G401 (cell line): Measurements from ENCODE around the gene TBC1D22B. TPM values are rescaled to one million over a fixed set of nuclear protein-coding genes. Genes with fewer than 3 reads are reported as not detected.
"Not testable (repeated sequence)": the region's sequence is repeated elsewhere in the genome, so short reads cannot be mapped to it uniquely, and the experiment has no call there.

Experiments used
- DNase-seq: peaks from one replicate; pipeline ENCODE4 v3.0.0-alpha.2; 2015; ENCODE audit warnings: low spot score
- in situ Hi-C: cut with HindIII; loops from 2 replicates; pipeline ENCODE4 v1.10.0; 2016; ENCODE audit warnings: low sequenced_read_pairs, mixed read lengths
- total RNA-seq: library from RNA; depleted of rRNA; stranded (reverse); fragments of >200 nt; shearing (Covaris generic); gene quantifications from 2 replicates; pipeline ENCODE4 v1.2.3, GENCODE V29; 2014

The TBC1D22B gene
- total RNA-seq, 1 experiment from 2014 or later, result 12.0 TPM

GRCh38 chr6:37289931-37290330 is 32.4 kb downstream of the TBC1D22B start:
- in situ Hi-C loops, result no loop called here
- no peak for DNase-seq

- DNase-seq, result no peak
- in situ Hi-C loops, result no loop called here
These were observed 35.9 kb downstream of the TBC1D22B start for GRCh38 chr6:37293426-37293825.

GRCh38 chr6:37297637-37298036 is 40.1 kb downstream of the TBC1D22B start:
- in situ Hi-C loops, DNase-seq: not testable (repeated sequence)

GRCh38 chr6:37298958-37299357 is 41.4 kb downstream of the TBC1D22B start:
- in situ Hi-C loops, result no loop called here
- DNase-seq, result no peak

- DNase-seq, result no peak
These were observed 42.4 kb downstream of the TBC1D22B start for GRCh38 chr6:37299990-37300389.

GRCh38 chr6:37302086-37302686 is 44.6 kb downstream of the TBC1D22B start:
- in situ Hi-C loops, result no loop called here
- DNase-seq, result no peak

More at GRCh38 chr6:37299990-37300389, 42.4 kb downstream of the TBC1D22B start:
- in situ Hi-C loops, result no loop called here

- in situ Hi-C loops, result no loop called here
- DNase-seq, result no peak
These were observed 45.6 kb downstream of the TBC1D22B start for GRCh38 chr6:37303091-37303660.

GRCh38 chr6:37303891-37304503 is 46.4 kb downstream of the TBC1D22B start:
- DNase-seq, result peak; percentile 52
- in situ Hi-C loops, result no loop called here

GRCh38 chr6:37304766-37305165 is 47.2 kb downstream of the TBC1D22B start:
- no peak for DNase-seq
- in situ Hi-C loops, result no loop called here

- no peak for DNase-seq
- in situ Hi-C loops, result no loop called here
These were observed 48.4 kb downstream of the TBC1D22B start for GRCh38 chr6:37305841-37306425.

- in situ Hi-C loops, result no loop called here
- no peak for DNase-seq
These were observed 49.2 kb downstream of the TBC1D22B start for GRCh38 chr6:37306624-37307222.

- in situ Hi-C loops, result not testable (repeated sequence)
These were observed 49.9 kb downstream of the TBC1D22B start for GRCh38 chr6:37307484-37307883.

GRCh38 chr6:37308069-37308815 is 50.7 kb downstream of the TBC1D22B start:
- no peak for DNase-seq
- in situ Hi-C loops, result no loop called here

More at GRCh38 chr6:37307484-37307883, 49.9 kb downstream of the TBC1D22B start:
- DNase-seq, result not testable (repeated sequence)

- DNase-seq, result no peak
- in situ Hi-C loops, result no loop called here
These were observed 51.5 kb downstream of the TBC1D22B start for GRCh38 chr6:37309046-37309445.

- in situ Hi-C loops, result no loop called here
- DNase-seq, result no peak
These were observed 52.1 kb downstream of the TBC1D22B start for GRCh38 chr6:37309692-37310091.

GRCh38 chr6:37310966-37311365 is 53.4 kb downstream of the TBC1D22B start:
- in situ Hi-C loops, result no loop called here
- DNase-seq, result no peak

- in situ Hi-C loops, result no loop called here
- DNase-seq, result no peak
These were observed 54.3 kb downstream of the TBC1D22B start for GRCh38 chr6:37311741-37312473.

GRCh38 chr6:37313723-37314486 is 56.3 kb downstream of the TBC1D22B start:
- in situ Hi-C loops, result no loop called here
- no peak for DNase-seq
